ENCODE results near the gene CMAS. TPM values are rescaled to one million over a fixed set of nuclear protein-coding genes. Genes with fewer than 3 reads are reported as not detected.

The CMAS gene
- total RNA-seq, 1 donor from 2014 or later: 52.2 TPM

DNA sequence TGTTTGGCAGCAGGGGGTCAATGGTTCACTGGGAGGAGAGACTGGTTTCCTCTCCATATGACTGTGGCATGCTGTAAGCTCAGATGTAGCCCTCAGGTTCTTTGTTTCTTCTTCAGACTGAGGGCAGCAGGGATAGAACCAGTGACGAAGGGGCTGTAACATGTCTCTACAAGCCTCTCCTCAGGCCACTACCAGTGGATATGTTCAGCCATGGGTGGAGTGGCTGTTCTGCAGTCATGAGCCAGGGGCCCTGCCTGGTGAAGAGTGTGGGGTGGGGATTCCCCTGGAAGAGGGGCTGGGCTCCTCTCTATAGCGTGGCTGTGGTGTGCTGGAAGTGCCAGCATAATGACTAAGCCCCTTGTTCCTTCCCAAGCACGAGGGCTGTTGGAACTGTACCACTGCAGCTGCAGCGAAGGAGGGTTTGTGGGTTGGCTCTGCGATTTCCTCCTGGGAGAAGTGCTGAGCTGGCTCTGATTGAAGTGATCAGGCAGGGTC is 55.8 kb downstream of the CMAS start:
- FAIRE-seq: no peak
- DNase-seq (ENCODE audit: low spot score in 2 of 2): peak; percentile 8 to 16

GRCh38 chr12:22103418-22103817 is 57.4 kb downstream of the CMAS start:
- FAIRE-seq: no peak

GRCh38 chr12:22105542-22105941 is 59.5 kb downstream of the CMAS start:
- FAIRE-seq (no peak), DNase-seq (ENCODE audit: low spot score in 2 of 2) (no peak)

More at GRCh38 chr12:22103418-22103817, 57.4 kb downstream of the CMAS start:
- no peak for DNase-seq (ENCODE audit: low spot score in 2 of 2)

DNA sequence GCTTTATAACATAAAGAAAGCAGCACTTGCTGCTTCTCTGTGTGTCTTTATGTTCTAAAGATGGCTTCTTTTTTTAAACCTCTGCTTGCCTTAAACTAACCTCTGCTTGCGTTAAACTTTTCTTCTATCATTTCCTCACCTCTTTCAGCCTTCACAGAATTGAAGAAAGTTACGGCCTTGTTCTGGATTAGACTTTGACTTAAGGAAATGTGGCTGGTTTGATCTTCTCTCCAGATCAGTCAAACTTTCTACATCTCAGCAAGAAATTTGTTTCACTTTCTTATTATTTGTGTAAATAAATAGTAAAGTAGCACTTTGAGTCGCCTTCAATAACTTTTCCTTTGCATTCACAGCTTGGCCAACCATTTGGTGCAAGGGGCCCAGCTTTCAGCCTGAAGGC is 64.2 kb downstream of the CMAS start:
- FAIRE-seq (no peak), DNase-seq (ENCODE audit: low spot score in 2 of 2) (no peak)

Other genes with a start within 250 kb of the CMAS start
- gene ABCC9, start 104.8 kb upstream of the CMAS start, total RNA-seq: 13.0 TPM

All from frontal cortex (tissue), 4 donors.